Mucosa of gallbladder (tissue), 1 donor: ENCODE measurements around the gene PDHX. TPM values are rescaled to one million over a fixed set of nuclear protein-coding genes. Genes with fewer than 3 reads are reported as not detected.

Experiments
- DNase-seq: peaks from one replicate; pipeline ENCODE4 v3.0.0-alpha.2; 2020; ENCODE audit warnings: low spot score
- total RNA-seq: library from RNA; stranded (reverse); gene quantifications from one replicate; pipeline ENCODE4 v1.2.1, GENCODE V29; 2021
- donor health status: DM: no; HTN: no; CAD: no.

Gene PDHX
- total RNA-seq, 1 donor from 2014 or later: 40.4 TPM

- no peak for DNase-seq
These were observed 72.2 kb downstream of the PDHX start for GRCh38 chr11:34988294-34989255.

GRCh38 chr11:34990916-34991315, 74.5 kb downstream of the PDHX start:
- no peak for DNase-seq

GRCh38 chr11:34994854-34995253, 78.4 kb downstream of the PDHX start:
- no peak for DNase-seq

GRCh38 chr11:34996958-34997357, 80.5 kb downstream of the PDHX start:
- no peak for DNase-seq

GRCh38 chr11:34997952-34998528, 81.6 kb downstream of the PDHX start:
- no peak for DNase-seq

- no peak for DNase-seq
These were observed 83.0 kb downstream of the PDHX start for GRCh38 chr11:34999453-34999852.

- no peak for DNase-seq
These were observed 86.8 kb downstream of the PDHX start for GRCh38 chr11:35003186-35003585.

- no peak for DNase-seq
These were observed 87.2 kb downstream of the PDHX start for GRCh38 chr11:35003658-35004057.

- DNase-seq: peak; percentile 74
These were observed 88.8 kb downstream of the PDHX start for GRCh38 chr11:35005141-35005780.

GRCh38 chr11:35006389-35007128, 90.1 kb downstream of the PDHX start:
- no peak for DNase-seq

GRCh38 chr11:35007277-35007676, 90.9 kb downstream of the PDHX start:
- no peak for DNase-seq

- peak; percentile 61 for DNase-seq
These were observed 92.9 kb downstream of the PDHX start for GRCh38 chr11:35009191-35009943.

GRCh38 chr11:35009944-35010342, 93.5 kb downstream of the PDHX start:
- no peak for DNase-seq

- no peak for DNase-seq
These were observed 94.2 kb downstream of the PDHX start for GRCh38 chr11:35010654-35011053.

GRCh38 chr11:35011389-35011788, 95.0 kb downstream of the PDHX start:
- no peak for DNase-seq

- DNase-seq: no peak
These were observed 95.5 kb downstream of the PDHX start for GRCh38 chr11:35011944-35012343.

GRCh38 chr11:35012467-35013191, 96.2 kb downstream of the PDHX start:
- DNase-seq: no peak

GRCh38 chr11:35013514-35014233, 97.3 kb downstream of the PDHX start:
- no peak for DNase-seq

GRCh38 chr11:35014346-35014745, 97.9 kb downstream of the PDHX start:
- DNase-seq: no peak
